Hepatocyte (in vitro differentiated cells): Measurements from ENCODE around the gene NPL. TPM values are rescaled to one million over a fixed set of nuclear protein-coding genes. Genes with fewer than 3 reads are reported as not detected.

Experiments
- DNase-seq: peaks from one replicate; pipeline ENCODE4 v3.0.0-alpha.2; 2016; ENCODE audit warnings: low spot score
- H2AFZ ChIP-seq: fragments of 200-600 bp; sonication (generic); 2 replicates; pipeline ENCODE4 v1.6.0; 2016; ENCODE audit warnings: antibody characterized with exemption, mild to moderate bottlenecking
- H3K27ac ChIP-seq: fragments of 200-600 bp; sonication (generic); 2 replicates; pipeline ENCODE4 v1.5.1; 2016; ENCODE audit warnings: mild to moderate bottlenecking
- H3K27me3 ChIP-seq: fragments of 200-600 bp; sonication (generic); 2 replicates; pipeline ENCODE4 v1.6.1; 2016
- H3K36me3 ChIP-seq: fragments of 200-600 bp; sonication (generic); replicated peaks from 2 replicates; pipeline ENCODE4 v1.5.1; 2016; ENCODE audit warnings: low read depth; ENCODE audit not compliant: insufficient read depth
- H3K4me1 ChIP-seq: fragments of 200-600 bp; sonication (generic); 2 replicates; pipeline ENCODE4 v1.5.1; 2016; ENCODE audit warnings: mild to moderate bottlenecking, moderate library complexity; ENCODE audit not compliant: insufficient read depth
- H3K4me2 ChIP-seq: fragments of 200-600 bp; sonication (generic); 2 replicates; pipeline ENCODE4 v1.6.0; 2016
- H3K4me3 ChIP-seq: fragments of 200-600 bp; sonication (generic); 2 replicates; pipeline ENCODE4 v1.5.1; 2016; ENCODE audit warnings: mild to moderate bottlenecking
- H3K79me2 ChIP-seq: fragments of 200-600 bp; sonication (generic); 2 replicates; pipeline ENCODE4 v1.6.0; 2017; ENCODE audit warnings: mild to moderate bottlenecking
- H3K9me2 ChIP-seq: fragments of 200-600 bp; sonication (generic); replicated peaks from 2 replicates; pipeline ENCODE4 v1.6.0; 2017; ENCODE audit warnings: mild to moderate bottlenecking; ENCODE audit not compliant: insufficient read depth
- H3K9me3 ChIP-seq: fragments of 200-600 bp; sonication (generic); 2 replicates; pipeline ENCODE4 v1.5.1; 2016; ENCODE audit warnings: low read depth, mild to moderate bottlenecking
- H4K20me1 ChIP-seq: fragments of 200-600 bp; sonication (generic); 2 replicates; pipeline ENCODE4 v1.6.0; 2016; ENCODE audit warnings: mild to moderate bottlenecking; ENCODE audit not compliant: insufficient read depth, poor library complexity, severe bottlenecking
- EZH2 ChIP-seq: fragments of 200-600 bp; sonication (generic); IDR thresholded peaks from 2 replicates; pipeline ENCODE4 v1.6.1; 2016; ENCODE audit warnings: antibody characterized with exemption, mild to moderate bottlenecking, borderline replicate concordance
- EZH2phosphoT487 ChIP-seq: fragments of 200-600 bp; sonication (generic); IDR thresholded peaks from one replicate; pipeline ENCODE4 v1.6.1; 2018; ENCODE audit warnings: antibody characterized with exemption, mild to moderate bottlenecking, low read depth, moderate library complexity; ENCODE audit not compliant: unreplicated experiment, severe bottlenecking
- WGBS: methylation state at CpG from one replicate; pipeline ENCODE4 v1.1.6; 2016; ENCODE audit warnings: low lambda C conversion rate; ENCODE audit errors: missing lambda C conversion rate; 5-methylcytosine and 5-hydroxymethylcytosine counted together
- polyA plus RNA-seq: library from polyadenylated mRNA; unstranded; fragments of >200 nt; fragmentation: Nextera tagmentation; extraction: Ambion mirVana; gene quantifications from 2 replicates; pipeline ENCODE4 v1.2.1, GENCODE V29; 2016
- total RNA-seq: library from RNA; depleted of rRNA; stranded (reverse); fragments of >200 nt; gene quantifications from 2 replicates; pipeline ENCODE4 v1.2.3, GENCODE V29; 2014
- TF ChIP-seq, protein P1 (sequence below): fragments of 200-600 bp; sonication (generic); IDR thresholded peaks from 2 replicates; pipeline ENCODE4 v1.5.1; 2016; ENCODE audit warnings: antibody characterized with exemption, mild to moderate bottlenecking; ENCODE audit not compliant: poor library complexity

The NPL gene
- total and polyA plus RNA-seq, 2 experiments from 2014 or later, result 7.1 to 10.2 TPM

DNA sequence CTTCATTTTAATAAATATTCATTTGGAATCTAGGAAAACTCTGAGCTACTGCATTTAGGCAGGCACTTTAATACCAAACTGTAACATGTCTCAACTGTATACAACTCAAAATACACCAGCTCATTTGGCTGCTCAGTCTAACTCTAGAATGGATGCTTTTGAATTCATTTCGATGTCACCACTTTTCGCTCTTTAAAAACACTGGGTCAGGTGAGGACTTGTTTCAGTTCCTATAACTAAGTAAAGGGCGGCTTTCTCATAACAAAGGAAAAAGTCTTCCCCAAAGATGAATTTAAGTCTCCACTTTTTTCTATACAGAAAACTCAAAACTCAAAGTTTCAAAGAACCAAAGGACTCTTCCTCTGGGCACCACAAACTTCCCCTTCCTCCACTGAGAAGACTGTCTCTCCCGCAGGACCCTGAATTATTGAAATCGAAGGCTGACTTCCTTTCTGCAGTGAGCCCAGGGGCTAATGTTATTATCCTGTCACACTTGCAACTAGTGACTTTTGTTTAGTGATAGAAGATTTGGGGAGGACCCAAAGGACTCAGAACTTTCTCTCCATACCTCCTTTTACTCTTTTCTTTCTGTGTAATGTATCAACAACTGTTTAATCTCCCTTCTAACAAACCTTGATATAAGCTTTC is 39.8 kb downstream of the NPL start:
- DNase-seq, result no peak
- H4K20me1 ChIP-seq, result no peaks in the 10 kb centered on the region
- H3K4me2 ChIP-seq, result no peak overlapping the region
- no peaks in the 10 kb centered on the region for H3K79me2 ChIP-seq
- no peak overlapping the region for H3K4me3 ChIP-seq
- H3K27ac ChIP-seq, result no peak overlapping the region
- H3K4me1 ChIP-seq, result no peaks in the 10 kb centered on the region
- no peaks in the 10 kb centered on the region for H3K36me3 ChIP-seq
- no peaks in the 10 kb centered on the region for H3K9me3 ChIP-seq
- no peak overlapping the region for H2AFZ ChIP-seq
- H3K9me2 ChIP-seq, result no peaks in the 10 kb centered on the region
- 82% methylated on average over 5 of the region's 5 CpGs for WGBS
- no peak for TF ChIP-seq EZH2
- no peak for TF ChIP-seq EZH2phosphoT487
- TF ChIP-seq, protein P1, sequence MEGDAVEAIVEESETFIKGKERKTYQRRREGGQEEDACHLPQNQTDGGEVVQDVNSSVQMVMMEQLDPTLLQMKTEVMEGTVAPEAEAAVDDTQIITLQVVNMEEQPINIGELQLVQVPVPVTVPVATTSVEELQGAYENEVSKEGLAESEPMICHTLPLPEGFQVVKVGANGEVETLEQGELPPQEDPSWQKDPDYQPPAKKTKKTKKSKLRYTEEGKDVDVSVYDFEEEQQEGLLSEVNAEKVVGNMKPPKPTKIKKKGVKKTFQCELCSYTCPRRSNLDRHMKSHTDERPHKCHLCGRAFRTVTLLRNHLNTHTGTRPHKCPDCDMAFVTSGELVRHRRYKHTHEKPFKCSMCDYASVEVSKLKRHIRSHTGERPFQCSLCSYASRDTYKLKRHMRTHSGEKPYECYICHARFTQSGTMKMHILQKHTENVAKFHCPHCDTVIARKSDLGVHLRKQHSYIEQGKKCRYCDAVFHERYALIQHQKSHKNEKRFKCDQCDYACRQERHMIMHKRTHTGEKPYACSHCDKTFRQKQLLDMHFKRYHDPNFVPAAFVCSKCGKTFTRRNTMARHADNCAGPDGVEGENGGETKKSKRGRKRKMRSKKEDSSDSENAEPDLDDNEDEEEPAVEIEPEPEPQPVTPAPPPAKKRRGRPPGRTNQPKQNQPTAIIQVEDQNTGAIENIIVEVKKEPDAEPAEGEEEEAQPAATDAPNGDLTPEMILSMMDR, result no peak
- H3K27me3 ChIP-seq, result no peaks in the 10 kb centered on the region

DNA sequence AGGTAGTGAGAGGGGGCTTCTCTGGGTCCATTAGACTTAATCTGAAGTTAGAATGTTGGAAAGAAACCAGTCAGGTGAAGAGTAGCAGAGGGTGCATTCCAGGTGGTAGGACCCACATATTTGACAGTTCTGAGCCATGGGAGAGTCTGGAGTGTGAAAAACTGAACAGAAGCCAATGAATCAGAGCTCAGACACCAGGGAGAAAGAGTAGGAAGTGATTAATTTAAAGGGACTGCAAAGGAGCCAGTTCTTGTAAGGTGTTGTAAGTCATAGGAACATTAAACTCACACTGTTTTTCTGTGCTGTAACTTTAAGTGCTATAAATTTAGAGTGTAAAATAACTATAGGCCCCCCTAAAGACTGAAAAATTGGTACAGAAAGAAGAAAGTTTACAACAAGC is 43.7 kb downstream of the NPL start:
- Histone ChIP-seq H3K4me3 (no peak overlapping the region), H3K36me3 (no peaks in the 10 kb centered on the region), H3K27me3 (no peaks in the 10 kb centered on the region), H2AFZ (no peak overlapping the region), H3K4me2 (no peak overlapping the region), H3K4me1 (no peaks in the 10 kb centered on the region), H3K79me2 (no peaks in the 10 kb centered on the region), H3K9me3 (no peaks in the 10 kb centered on the region), H3K27ac (no peak overlapping the region), H3K9me2 (no peaks in the 10 kb centered on the region), H4K20me1 (no peaks in the 10 kb centered on the region)
- TF ChIP-seq EZH2phosphoT487, result no peak
- TF ChIP-seq EZH2, result no peak
- TF ChIP-seq, protein P1, result no peak
- no peak for DNase-seq

DNA sequence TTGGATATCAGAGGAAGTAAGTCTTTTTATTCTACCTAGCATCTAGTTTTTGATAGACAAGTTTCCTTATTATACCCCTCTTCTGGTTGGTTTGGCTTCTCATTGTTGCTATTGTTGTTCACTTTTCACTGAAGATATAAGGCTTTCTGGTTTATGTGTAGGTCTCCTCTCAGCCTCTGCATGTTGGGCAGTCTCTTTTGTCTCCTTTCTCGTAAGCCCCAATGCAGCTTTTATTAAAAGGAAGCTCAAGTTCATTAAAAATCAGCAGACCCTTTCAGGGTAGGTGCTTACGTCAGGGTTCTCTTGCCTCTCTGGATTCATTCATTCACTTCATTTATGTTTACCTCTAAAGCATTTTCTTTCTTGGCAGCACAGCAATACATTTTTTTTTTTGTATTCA is 44.8 kb downstream of the NPL start:
- H4K20me1 ChIP-seq, result no peaks in the 10 kb centered on the region
- 92% methylated on average over 2 of the region's 2 CpGs for WGBS
- H3K4me3 ChIP-seq, result no peak overlapping the region
- H3K4me2 ChIP-seq, result no peak overlapping the region
- H3K36me3 ChIP-seq, result no peaks in the 10 kb centered on the region
- no peak for DNase-seq
- TF ChIP-seq, protein P1, result no peak
- no peak for TF ChIP-seq EZH2phosphoT487
- TF ChIP-seq EZH2, result no peak
- no peaks in the 10 kb centered on the region for H3K9me2 ChIP-seq
- no peak overlapping the region for H3K27ac ChIP-seq
- H2AFZ ChIP-seq, result no peak overlapping the region
- H3K9me3 ChIP-seq, result no peaks in the 10 kb centered on the region
- H3K79me2 ChIP-seq, result no peaks in the 10 kb centered on the region
- no peaks in the 10 kb centered on the region for H3K27me3 ChIP-seq
- H3K4me1 ChIP-seq, result no peaks in the 10 kb centered on the region
